ENCODE measurements around the gene OR4N2. TPM values are rescaled to one million over a fixed set of nuclear protein-coding genes. Genes with fewer than 3 reads are reported as not detected.
"Not testable (repeated sequence)": the region's sequence is repeated elsewhere in the genome, so short reads cannot be mapped to it uniquely, and the experiment has no call there.

The OR4N2 gene
- not detected for polyA plus RNA-seq (ENCODE audit: insufficient read length in 10 of 10)
- long read RNA-seq, donor 1: 0 reads
- long read RNA-seq, donor 2: 0 reads
- long read RNA-seq, donor 3, partial matches to known transcripts: 0 of 2 reads
- long read RNA-seq, donor 3, other reads (novel, unspliced or antisense): 0 of 2 reads
- long read RNA-seq, donor 4: 0 reads
- long read RNA-seq, donor 5: 0 reads
- long read RNA-seq, donor 6: 0 reads
- long read RNA-seq, donor 7: 0 reads
- long read RNA-seq, donor 8: 0 reads
- long read RNA-seq, donor 9: 0 reads

GRCh38 chr14:19803470-19803869 lies at the start of gene OR4N2:
OR4N2 (plus strand) TSS chr14:19803770; CDS start chr14:19827449, 23,679 bp downstream.
- not testable (repeated sequence) for DNase-seq

- DNase-seq: no peak
These were observed 49.4 kb upstream of the OR4N2 start for GRCh38 chr14:19754172-19754571.

GRCh38 chr14:19771491-19771890 lies 32.1 kb upstream of the OR4N2 start:
- not testable (repeated sequence) for DNase-seq

- no peak for DNase-seq
These were observed 31.6 kb upstream of the OR4N2 start for GRCh38 chr14:19771895-19772430.

GRCh38 chr14:19772454-19772853 lies 31.1 kb upstream of the OR4N2 start:
- DNase-seq: not testable (repeated sequence)

- not testable (repeated sequence) for DNase-seq
These were observed 30.4 kb upstream of the OR4N2 start, which contains the start of gene OR4M1 for GRCh38 chr14:19773204-19773603. OR4M1 (plus strand) TSS chr14:19773504; CDS start chr14:19780323, 6,819 bp downstream.

GRCh38 chr14:19775587-19775986 lies 28.0 kb upstream of the OR4N2 start:
- no peak for DNase-seq

- DNase-seq: not testable (repeated sequence)
These were observed 17.7 kb upstream of the OR4N2 start for GRCh38 chr14:19785848-19786247.

- DNase-seq: not testable (repeated sequence)
These were observed 16.3 kb upstream of the OR4N2 start for GRCh38 chr14:19787318-19787717.

GRCh38 chr14:19788150-19788549 lies 15.4 kb upstream of the OR4N2 start:
- not testable (repeated sequence) for DNase-seq

GRCh38 chr14:19796520-19797108 lies 7.0 kb upstream of the OR4N2 start:
- DNase-seq: not testable (repeated sequence)

- no peak for DNase-seq
These were observed 3.7 kb upstream of the OR4N2 start for GRCh38 chr14:19799880-19800279.

GRCh38 chr14:19800282-19801117 lies 3.1 kb upstream of the OR4N2 start:
- no peak for DNase-seq

- DNase-seq: no peak
These were observed 2.5 kb upstream of the OR4N2 start for GRCh38 chr14:19801118-19801464.

GRCh38 chr14:19813171-19813920 lies 9.8 kb downstream of the OR4N2 start:
- not testable (repeated sequence) for DNase-seq

- not testable (repeated sequence) for DNase-seq
These were observed 16.3 kb downstream of the OR4N2 start for GRCh38 chr14:19819879-19820278.

- DNase-seq: not testable (repeated sequence)
These were observed 17.4 kb downstream of the OR4N2 start for GRCh38 chr14:19821016-19821415.

- no peak for DNase-seq
These were observed 19.6 kb downstream of the OR4N2 start for GRCh38 chr14:19823178-19823577.

- no peak for DNase-seq
These were observed 20.2 kb downstream of the OR4N2 start for GRCh38 chr14:19823765-19824164.

GRCh38 chr14:19827626-19828244 lies 24.2 kb downstream of the OR4N2 start:
- DNase-seq: not testable (repeated sequence)

GRCh38 chr14:19828314-19828713 lies 24.7 kb downstream of the OR4N2 start:
- no peak for DNase-seq

Measured in muscle of back (tissue), 13 donors.